Mesenchymal stem cell (in vitro differentiated cells and primary cell): ENCODE results near the gene ABCB11.

Experiments used
- DNase-seq: peaks from one replicate; pipeline ENCODE4 v3.0.0-alpha.2; 2013
- H2AFZ ChIP-seq: one replicate; pipeline ENCODE4 v1.6.1; 2013; ENCODE audit warnings: low read depth, mild to moderate bottlenecking, control low read depth, inconsistent platforms, low read length, moderate library complexity
- H2AK5ac ChIP-seq: 2 replicates; pipeline ENCODE4 v1.6.1; 2013; ENCODE audit warnings: low read length, moderate library complexity, mild to moderate bottlenecking, inconsistent platforms; ENCODE audit not compliant: severe bottlenecking
- H2BK120ac ChIP-seq: one replicate; pipeline ENCODE4 v1.6.1; 2013; ENCODE audit warnings: low read depth, mild to moderate bottlenecking, inconsistent platforms, low read length, moderate library complexity
- H2BK12ac ChIP-seq, 2 experiments: one replicate each; pipeline ENCODE4 v1.6.1; 2013; ENCODE audit warnings: inconsistent platforms in 2 of 2, low read length in 2 of 2, mild to moderate bottlenecking in 2 of 2, moderate library complexity in 2 of 2, control low read depth in 1 of 2
- H2BK15ac ChIP-seq: one replicate; pipeline ENCODE4 v1.6.1; 2013; ENCODE audit warnings: mild to moderate bottlenecking, low read depth, inconsistent platforms; ENCODE audit not compliant: poor library complexity, severe bottlenecking
- H2BK5ac ChIP-seq: 2 replicates; pipeline ENCODE4 v1.6.1; 2013; ENCODE audit warnings: low read depth, mild to moderate bottlenecking, low read length, control low read depth, inconsistent platforms; ENCODE audit not compliant: poor library complexity, severe bottlenecking
- H3K14ac ChIP-seq, 2 experiments: one replicate each; pipeline ENCODE4 v1.6.1; 2013; ENCODE audit warnings: inconsistent platforms in 2 of 2, low read length in 2 of 2, control low read depth in 1 of 2, mild to moderate bottlenecking in 1 of 2, moderate library complexity in 1 of 2
- H3K18ac ChIP-seq, 2 experiments: one replicate each; pipeline ENCODE4 v1.6.1; 2013; ENCODE audit warnings: inconsistent platforms in 2 of 2, low read length in 2 of 2, control low read depth in 1 of 2, low read depth in 1 of 2, mild to moderate bottlenecking in 1 of 2
- H3K23ac ChIP-seq, 2 experiments: one replicate each; pipeline ENCODE4 v1.6.1; 2013; ENCODE audit warnings: inconsistent platforms in 2 of 2, low read length in 2 of 2, mild to moderate bottlenecking in 2 of 2, moderate library complexity in 2 of 2, control low read depth in 1 of 2
- H3K27ac ChIP-seq: 2 replicates; pipeline ENCODE4 v1.5.1; 2013; ENCODE audit warnings: mild to moderate bottlenecking, moderate library complexity, low read length, control low read depth, inconsistent platforms; ENCODE audit not compliant: poor library complexity, severe bottlenecking
- H3K27me3 ChIP-seq, 2 experiments: 2 replicates each; pipeline versions ENCODE4 v1.6.1 to v1.7.0; 2013; ENCODE audit warnings: low read length in 2 of 2, mild to moderate bottlenecking in 2 of 2, moderate library complexity in 2 of 2, control low read depth in 1 of 2, inconsistent platforms in 1 of 2; ENCODE audit not compliant: control insufficient read depth in 1 of 2, insufficient read depth in 1 of 2
- H3K36me3 ChIP-seq, 2 experiments: 2 replicates each; pipeline versions ENCODE4 v1.6.1 to v1.7.0; 2013; ENCODE audit warnings: low read length in 2 of 2, control low read depth in 1 of 2, inconsistent platforms in 1 of 2, low read depth in 1 of 2, mild to moderate bottlenecking in 1 of 2; ENCODE audit not compliant: insufficient read depth in 2 of 2, control insufficient read depth in 1 of 2
- H3K4ac ChIP-seq, 2 experiments: one replicate each; pipeline ENCODE4 v1.6.1; 2013; ENCODE audit warnings: inconsistent platforms in 2 of 2, low read length in 2 of 2, mild to moderate bottlenecking in 2 of 2, moderate library complexity in 2 of 2, control low read depth in 1 of 2, low read depth in 1 of 2
- H3K4me1 ChIP-seq: 2 replicates; pipeline ENCODE4 v1.6.1; 2013; ENCODE audit warnings: low read depth, low read length, control low read depth; ENCODE audit not compliant: control insufficient read depth, insufficient read depth
- H3K4me2 ChIP-seq: 2 replicates; pipeline ENCODE4 v1.6.1; 2013; ENCODE audit warnings: low read length, mild to moderate bottlenecking, inconsistent platforms; ENCODE audit not compliant: poor library complexity, severe bottlenecking
- H3K4me3 ChIP-seq, 2 experiments: 2 replicates each; pipeline versions ENCODE4 v1.5.1 to v1.7.0; 2013; ENCODE audit warnings: low read length in 2 of 2, mild to moderate bottlenecking in 2 of 2, control low read depth in 1 of 2, low read depth in 1 of 2; ENCODE audit not compliant: insufficient read depth in 1 of 2
- H3K79me1 ChIP-seq: replicated peaks from 2 replicates; pipeline ENCODE4 v1.6.1; 2013; ENCODE audit warnings: mild to moderate bottlenecking, control low read depth, low read length, inconsistent platforms; ENCODE audit not compliant: poor library complexity, severe bottlenecking
- H3K9ac ChIP-seq: 2 replicates; pipeline ENCODE4 v1.7.0; 2013; ENCODE audit warnings: mild to moderate bottlenecking, low read length, moderate library complexity
- H3K9me3 ChIP-seq: 2 replicates; pipeline ENCODE4 v1.7.0; 2013; ENCODE audit warnings: mild to moderate bottlenecking, low read length; ENCODE audit not compliant: control insufficient read depth
- H4K8ac ChIP-seq: one replicate; pipeline ENCODE4 v1.6.1; 2013; ENCODE audit warnings: inconsistent platforms, mild to moderate bottlenecking, low read length, moderate library complexity
- H4K91ac ChIP-seq: one replicate; pipeline ENCODE4 v1.6.1; 2013; ENCODE audit warnings: mild to moderate bottlenecking, low read length, inconsistent platforms
- WGBS: methylation state at CpG from one replicate; pipeline ENCODE4 v1.1.7; 2013; ENCODE audit warnings: mixed read lengths; 5-methylcytosine and 5-hydroxymethylcytosine counted together

Gene ABCB11

GRCh38 chr2:168903888-168904287, 127.2 kb downstream of the ABCB11 start:
- H3K14ac ChIP-seq, result no peak overlapping the region
- peaks cover 4% of the 10 kb centered on the region for H3K9me3 ChIP-seq
- H3K4me2 ChIP-seq, result no peak overlapping the region
- H3K4me1 ChIP-seq, result no peaks in the 10 kb centered on the region
- H3K27ac ChIP-seq, result no peak overlapping the region
- no peak overlapping the region for H3K23ac ChIP-seq
- H2AK5ac ChIP-seq, result no peak overlapping the region
- no peak overlapping the region for H2BK5ac ChIP-seq
- H4K8ac ChIP-seq, result no peak overlapping the region
- H2BK120ac ChIP-seq, result no peak overlapping the region
- H3K4me3 ChIP-seq, result no peak overlapping the region
- no peak overlapping the region for H2BK12ac ChIP-seq
- peaks cover 0 to 37% of the 10 kb centered on the region in 2 experiments for H3K27me3 ChIP-seq
- H2AFZ ChIP-seq, result no peak overlapping the region
- no peak for DNase-seq
- no peaks in the 10 kb centered on the region for H3K36me3 ChIP-seq
- H3K79me1 ChIP-seq, result no peaks in the 10 kb centered on the region
- H3K4ac ChIP-seq, result no peak overlapping the region
- H2BK15ac ChIP-seq, result no peak overlapping the region
- H3K9ac ChIP-seq, result no peak overlapping the region
- WGBS, result no CpG with 5 or more reads among the region's 2 CpGs
- H4K91ac ChIP-seq, result no peak overlapping the region
- H3K18ac ChIP-seq, result no peak overlapping the region

GRCh38 chr2:168901003-168901402, 130.1 kb downstream of the ABCB11 start, which contains the start of gene G6PC2:
G6PC2 (plus strand) TSS chr2:168901291; CDS start chr2:168901332, 41 bp downstream.
- Histone ChIP-seq H3K9ac (no peak within 1 kb of the TSS), H3K79me1 (no peaks in the 10 kb centered on the region), H2BK15ac (no peak within 1 kb of the TSS), H2BK12ac (no peak within 1 kb of the TSS), H3K27me3 (peaks cover 0 to 20% of the 10 kb centered on the region in 2 experiments), H3K4ac (no peak within 1 kb of the TSS), H2BK5ac (no peak within 1 kb of the TSS), H3K23ac (no peak within 1 kb of the TSS), H4K8ac (no peak within 1 kb of the TSS), H2AK5ac (no peak within 1 kb of the TSS), H3K4me3 (no peak within 1 kb of the TSS), H4K91ac (no peak within 1 kb of the TSS), H2AFZ (no peak within 1 kb of the TSS), H3K27ac (no peak within 1 kb of the TSS), H2BK120ac (no peak within 1 kb of the TSS), H3K9me3 (peaks cover 4% of the 10 kb centered on the region), H3K36me3 (no peaks in the 10 kb centered on the region), H3K4me2 (no peak within 1 kb of the TSS), H3K4me1 (no peaks in the 10 kb centered on the region), H3K18ac (no peak within 1 kb of the TSS), H3K14ac (no peak within 1 kb of the TSS)
- 92% methylated on average over 5 of the region's 5 CpGs for WGBS
- no peak for DNase-seq

GRCh38 chr2:168897449-168897848, 133.7 kb downstream of the ABCB11 start:
- Histone ChIP-seq H2BK15ac (no peak overlapping the region), H3K4me2 (no peak overlapping the region), H2BK5ac (no peak overlapping the region), H3K79me1 (no peaks in the 10 kb centered on the region), H3K27me3 (peaks cover 0 to 9% of the 10 kb centered on the region in 2 experiments), H3K9me3 (peaks cover 4% of the 10 kb centered on the region), H3K4me3 (no peak overlapping the region), H3K18ac (no peak overlapping the region), H3K14ac (no peak overlapping the region), H3K4me1 (no peaks in the 10 kb centered on the region), H2AK5ac (no peak overlapping the region), H2AFZ (no peak overlapping the region), H3K4ac (no peak overlapping the region), H3K36me3 (no peaks in the 10 kb centered on the region), H4K91ac (no peak overlapping the region), H4K8ac (no peak overlapping the region), H3K9ac (no peak overlapping the region), H3K23ac (no peak overlapping the region), H2BK12ac (no peak overlapping the region), H2BK120ac (no peak overlapping the region), H3K27ac (no peak overlapping the region)
- WGBS, result no CpG with 5 or more reads among the region's 1 CpG
- DNase-seq, result no peak

- no CpG with 5 or more reads among the region's 4 CpGs for WGBS
- Histone ChIP-seq H4K8ac (no peak overlapping the region), H2AFZ (no peak overlapping the region)
These were observed 134.3 kb downstream of the ABCB11 start for GRCh38 chr2:168896783-168897182.

More at GRCh38 chr2:168896783-168897182, 134.3 kb downstream of the ABCB11 start:
- Histone ChIP-seq H3K27ac (no peak overlapping the region), H3K9ac (no peak overlapping the region), H3K79me1 (no peaks in the 10 kb centered on the region), H3K4me1 (no peaks in the 10 kb centered on the region), H3K36me3 (no peaks in the 10 kb centered on the region), H3K27me3 (peaks cover 0 to 8% of the 10 kb centered on the region in 2 experiments), H3K4me2 (no peak overlapping the region), H3K4me3 (no peak overlapping the region), H3K23ac (no peak overlapping the region), H4K91ac (no peak overlapping the region), H3K18ac (no peak overlapping the region), H2BK12ac (no peak overlapping the region), H2AK5ac (no peak overlapping the region), H3K14ac (no peak overlapping the region), H3K4ac (no peak overlapping the region), H2BK5ac (no peak overlapping the region), H2BK120ac (no peak overlapping the region), H3K9me3 (peaks cover 4% of the 10 kb centered on the region), H2BK15ac (no peak overlapping the region)
- DNase-seq, result no peak
